H1 (cell line): ENCODE data around the gene PALD1. TPM values are rescaled to one million over a fixed set of nuclear protein-coding genes. Genes with fewer than 3 reads are reported as not detected.

ENCODE experiments used
- CTCF ChIA-PET: fragments of 300-600 bp; sonication (Branson Sonifier 250); formaldehyde crosslinking; loops from one replicate; lab custom pipeline; 2021; ENCODE audit not compliant: partially characterized antibody; lab: Charles Lee
- POLR2A ChIA-PET: fragments of 300-600 bp; sonication (Branson Sonifier 250); formaldehyde crosslinking; loops from one replicate; lab custom pipeline; 2021; ENCODE audit warnings: inconsistent platforms; ENCODE audit not compliant: partially characterized antibody; lab: Charles Lee
- DNase-seq, 2 experiments: peaks; one replicate each; pipeline versions ENCODE4 v3.0.0 to v3.0.0-alpha.2; 2010 to 2022; ENCODE audit warnings: low spot score in 2 of 2, low read depth in 1 of 2, mixed read lengths in 1 of 2
- FAIRE-seq: peaks from 2 replicates; lab custom pipeline; 2011; peaks lifted over from hg19 to GRCh38; lab: Jason Lieb, UNC
- H2AFZ ChIP-seq: 2 replicates; pipeline ENCODE4 v1.8.1; 2012; ENCODE audit warnings: low read length, inconsistent platforms
- H2AK5ac ChIP-seq: 2 replicates; pipeline ENCODE4 v1.6.1; 2013; ENCODE audit warnings: low read depth, low read length
- H2BK120ac ChIP-seq: replicated peaks from 2 replicates; pipeline ENCODE3; 2013; ENCODE audit warnings: low read depth, low read length, inconsistent platforms
- H2BK12ac ChIP-seq: 2 replicates; pipeline ENCODE4 v1.6.1; 2013; ENCODE audit warnings: low read depth, low read length
- H2BK15ac ChIP-seq: 2 replicates; pipeline ENCODE4 v1.6.1; 2013; ENCODE audit warnings: low read length
- H2BK20ac ChIP-seq: 2 replicates; pipeline ENCODE4 v1.6.1; 2013; ENCODE audit warnings: low read length
- H2BK5ac ChIP-seq: 2 replicates; pipeline ENCODE4 v1.6.1; 2013; ENCODE audit warnings: low read depth, low read length
- H3K14ac ChIP-seq: 2 replicates; pipeline ENCODE4 v1.6.1; 2013; ENCODE audit warnings: inconsistent platforms; ENCODE audit not compliant: insufficient read length
- H3K18ac ChIP-seq: 2 replicates; pipeline ENCODE4 v1.6.1; 2013; ENCODE audit warnings: low read length; ENCODE audit errors: extremely low read depth
- H3K23ac ChIP-seq: 2 replicates; pipeline ENCODE4 v1.6.1; 2013; ENCODE audit warnings: inconsistent platforms; ENCODE audit not compliant: insufficient read length
- H3K23me2 ChIP-seq: 2 replicates; pipeline ENCODE4 v1.6.1; 2013; ENCODE audit warnings: low read depth, low read length
- H3K27ac ChIP-seq: 2 replicates; pipeline ENCODE4 v1.6.1; 2011; ENCODE audit warnings: low read depth, low read length, inconsistent platforms
- H3K27me3 ChIP-seq, 4 experiments: replicated peaks in 1 of 4; 1 replicate in 1 of 4; 2 replicates in 3 of 4; pipeline versions ENCODE4 v1.6.1 to v1.8.1; 2011 to 2013; ENCODE audit warnings: low read length in 3 of 4, mild to moderate bottlenecking in 3 of 4, inconsistent platforms in 2 of 4, mixed read lengths in 2 of 4, moderate library complexity in 1 of 4; ENCODE audit not compliant: control insufficient read depth in 3 of 4, insufficient read depth in 3 of 4; ENCODE audit errors: extremely low read depth in 1 of 4
- H3K36me3 ChIP-seq, 4 experiments: 2 replicates each; pipeline versions ENCODE4 v1.6.1 to v1.8.1; 2011 to 2013; ENCODE audit warnings: mild to moderate bottlenecking in 4 of 4, low read length in 3 of 4, moderate library complexity in 2 of 4, control low read depth in 1 of 4, inconsistent platforms in 1 of 4; ENCODE audit not compliant: insufficient read depth in 4 of 4, control insufficient read depth in 2 of 4
- H3K4ac ChIP-seq: replicated peaks from 2 replicates; pipeline ENCODE3; 2013; ENCODE audit warnings: low read length, low read depth, mixed read lengths, inconsistent platforms; ENCODE audit not compliant: insufficient read length
- H3K4me1 ChIP-seq, 4 experiments: replicated peaks in 1 of 4; 1 replicate in 1 of 4; 2 replicates in 3 of 4; pipeline versions ENCODE4 v1.6.1 to v1.8.1; 2011 to 2013; ENCODE audit warnings: low read length in 3 of 4, inconsistent platforms in 2 of 4, mixed read lengths in 1 of 4; ENCODE audit not compliant: insufficient read depth in 4 of 4, control insufficient read depth in 3 of 4
- H3K4me2 ChIP-seq, 2 experiments: 2 replicates each; pipeline versions ENCODE4 v1.6.1 to v1.8.1; 2011 to 2013; ENCODE audit warnings: low read depth in 2 of 2, low read length in 2 of 2, control low read depth in 1 of 2, inconsistent platforms in 1 of 2, mild to moderate bottlenecking in 1 of 2; ENCODE audit not compliant: insufficient read depth in 1 of 2
- H3K4me3 ChIP-seq, 4 experiments: fragments of 200-600, 300-600 bp in 1 of 4; sonication (generic), shearing (Covaris generic), sonication (Bioruptor Twin) in 1 of 4; 2 replicates each; pipeline versions ENCODE4 v1.5.1 to v1.8.1; 2011 to 2016; ENCODE audit warnings: low read length in 4 of 4, low read depth in 3 of 4, control low read depth in 2 of 4, inconsistent platforms in 2 of 4, mild to moderate bottlenecking in 2 of 4, mixed read lengths in 1 of 4, moderate library complexity in 1 of 4; ENCODE audit not compliant: insufficient read depth in 2 of 4; ENCODE audit errors: extremely low read depth in 1 of 4
- H3K56ac ChIP-seq: replicated peaks from 2 replicates; pipeline ENCODE3; 2013; ENCODE audit warnings: low read depth, mild to moderate bottlenecking, mixed read lengths, low read length, inconsistent platforms; ENCODE audit not compliant: insufficient read length
- H3K79me1 ChIP-seq: 2 replicates; pipeline ENCODE4 v1.6.1; 2013; ENCODE audit warnings: low read depth, low read length, control low read depth
- H3K79me2 ChIP-seq, 2 experiments: 2 replicates each; pipeline versions ENCODE4 v1.6.1 to v1.8.1; 2012 to 2013; ENCODE audit warnings: low read length in 2 of 2, mild to moderate bottlenecking in 2 of 2, inconsistent platforms in 1 of 2; ENCODE audit not compliant: insufficient read depth in 2 of 2, control insufficient read depth in 1 of 2
- H3K9ac ChIP-seq, 4 experiments: replicated peaks in 1 of 4; 1 replicate in 1 of 4; 2 replicates in 3 of 4; pipeline versions ENCODE4 v1.6.1 to v1.8.1; 2011 to 2013; ENCODE audit warnings: low read depth in 3 of 4, low read length in 3 of 4, control low read depth in 2 of 4, mild to moderate bottlenecking in 2 of 4, moderate library complexity in 2 of 4, inconsistent platforms in 1 of 4; ENCODE audit errors: extremely low read depth in 1 of 4
- H3K9me3 ChIP-seq, 2 experiments: 2 replicates each; pipeline versions ENCODE4 v1.6.1 to v1.8.1; 2012 to 2013; ENCODE audit warnings: mild to moderate bottlenecking in 2 of 2, moderate library complexity in 2 of 2, control low read depth in 1 of 2, inconsistent platforms in 1 of 2, low read depth in 1 of 2, low read length in 1 of 2, mixed read lengths in 1 of 2; ENCODE audit not compliant: insufficient read depth in 2 of 2
- H4K20me1 ChIP-seq, 2 experiments: replicated peaks in 1 of 2; 2 replicates each; pipeline versions ENCODE3 to v1.8.1; 2011 to 2013; ENCODE audit warnings: inconsistent platforms in 2 of 2, low read length in 2 of 2, mild to moderate bottlenecking in 1 of 2; ENCODE audit not compliant: insufficient read depth in 2 of 2, control insufficient read depth in 1 of 2
- H4K5ac ChIP-seq: 2 replicates; pipeline ENCODE4 v1.6.1; 2013; ENCODE audit warnings: low read length, low read depth, mixed read lengths, inconsistent platforms; ENCODE audit not compliant: insufficient read length
- H4K8ac ChIP-seq: 2 replicates; pipeline ENCODE4 v1.8.0; 2013; ENCODE audit warnings: mild to moderate bottlenecking, moderate library complexity, low read length, inconsistent platforms; ENCODE audit not compliant: insufficient read depth; ENCODE audit errors: extremely low read depth
- H4K91ac ChIP-seq: replicated peaks from 2 replicates; pipeline ENCODE3; 2013; ENCODE audit warnings: low read length, mixed read lengths, inconsistent platforms; ENCODE audit not compliant: insufficient read length
- BACH1 ChIP-seq: IDR thresholded peaks from 2 replicates; pipeline ENCODE4 v1.6.1; 2012; ENCODE audit warnings: low read length, improper control_type of control experiment
- HDAC2 ChIP-seq, 2 experiments: fragments of 300-600 bp in 1 of 2; sonication (generic) in 1 of 2; IDR thresholded peaks; 2 replicates each; pipeline ENCODE4 v1.6.1; 2011 to 2012; ENCODE audit warnings: low read depth in 2 of 2, low read length in 2 of 2, mild to moderate bottlenecking in 2 of 2, moderate library complexity in 2 of 2, borderline replicate concordance in 1 of 2, inconsistent platforms in 1 of 2
- KDM1A ChIP-seq: fragments of 200-600, 300-600 bp; sonication (generic); IDR thresholded peaks from 2 replicates; pipeline ENCODE4 v1.7.1; 2016; ENCODE audit warnings: mild to moderate bottlenecking, low read length, borderline replicate concordance
- SIRT6 ChIP-seq: IDR thresholded peaks from one replicate; pipeline ENCODE4 v1.7.1; 2012; ENCODE audit warnings: low read length, inconsistent platforms
- TAF1 ChIP-seq: IDR thresholded peaks from 2 replicates; pipeline ENCODE4 v1.6.1; 2011; ENCODE audit warnings: mild to moderate bottlenecking, low read depth, low read length
- TBP ChIP-seq: IDR thresholded peaks from 2 replicates; pipeline ENCODE4 v1.6.1; 2011; ENCODE audit warnings: low read depth, low read length, improper control_type of control experiment
- WGBS, 2 experiments: shearing (Covaris generic) in 1 of 2; methylation state at CpG; one replicate each; pipeline versions ENCODE4 v1.1.6 to v1.1.7; 2013 to 2015; ENCODE audit warnings: low lambda C conversion rate in 2 of 2, mixed read lengths in 2 of 2, inconsistent platforms in 1 of 2, low coverage in 1 of 2, missing lambda C conversion rate in 1 of 2; ENCODE audit not compliant: insufficient replicate concordance in 2 of 2, insufficient coverage in 1 of 2, insufficient read length in 1 of 2; ENCODE audit errors: extremely low coverage in 1 of 2, missing lambda C conversion rate in 1 of 2; 5-methylcytosine and 5-hydroxymethylcytosine counted together
- polyA plus RNA-seq, 7 experiments: library from polyadenylated mRNA; depleted of rRNA in 3 of 7; stranded (reverse) in 5 of 7; unstranded in 2 of 7; fragments of >200 nt in 5 of 7; fragments of 200-250 nt in 2 of 7; gene quantifications; 1 replicate in 5 of 7; 2 replicates in 1 of 7; 4 replicates in 1 of 7; pipeline versions ENCODE4 v1.2.1 to v1.2.3, GENCODE V29; 2011 to 2013; ENCODE audit warnings: missing spikeins in 2 of 7, mixed read lengths in 2 of 7
- total RNA-seq: library from RNA; stranded (reverse); fragmentation: NEBNext Ultra II Directional; extraction: Animal tissue kit (Norgen Biotek cat#: 25700); gene quantifications from 2 replicates; pipeline ENCODE4 v1.2.1, GENCODE V29; 2021

Gene PALD1
- total and polyA plus RNA-seq, 2 of the 8 experiments (the other 6 are each of a cell fraction or from before 2014, with no cell fraction given): 13.3 to 32.8 TPM

- peak overlapping the region; percentile 68; the same call in 1 of the 2 replicates for H2BK12ac ChIP-seq
- WGBS, 2 experiments: 81% methylated on average over 10 of the region's 10 CpGs; no CpG with 5 or more reads in 1 of the 2 experiments
- H4K91ac ChIP-seq: no peak overlapping the region
- FAIRE-seq (no peak), DNase-seq (no peak)
- no peak overlapping the region for H4K5ac ChIP-seq
- POLR2A ChIA-PET: interaction anchor here (0.7 to 1.7 kb wide), 6 partner anchors 8 to 134 kb away, joined by 3 to 6 read pairs (median 3); no protein-coding TSS in a partner anchor
- no peaks in the 10 kb centered on the region for H3K27me3 ChIP-seq
- H3K14ac ChIP-seq: no peak overlapping the region
- H3K4me1 ChIP-seq: peaks cover 4 to 19% (median 8%) of the 10 kb centered on the region in 4 experiments
- H2BK20ac ChIP-seq: 0 out of 2 replicates have a peak overlapping the region, but pooled peaks have one; percentile 80
- peak overlapping the region; percentile 7; the same call in 1 of the 2 replicates for H2AK5ac ChIP-seq
- H3K23me2 ChIP-seq: no peaks in the 10 kb centered on the region; the same call in 1 of the 2 replicates
- H3K9ac ChIP-seq: no peak overlapping the region
- no peak overlapping the region for H3K4me3 ChIP-seq
- no peak overlapping the region for H2BK5ac ChIP-seq
- H3K56ac ChIP-seq: no peak overlapping the region
- H3K4ac ChIP-seq: no peak overlapping the region
- no peak overlapping the region for H2AFZ ChIP-seq
- no peak overlapping the region for H3K4me2 ChIP-seq
- no peak overlapping the region; the same call in 1 of the 2 replicates for H3K18ac ChIP-seq
- H3K79me2 ChIP-seq: peaks cover 0 to 30% of the 10 kb centered on the region in 2 experiments; a peak in 2 of 4 replicates
- H2BK120ac ChIP-seq: no peak overlapping the region
- peak overlapping the region; percentile 81 for H2BK15ac ChIP-seq
- no peak overlapping the region for H3K23ac ChIP-seq
- H3K79me1 ChIP-seq: peaks cover 3% of the 10 kb centered on the region; the same call in 1 of the 2 replicates
- H3K36me3 ChIP-seq: no peaks in the 10 kb centered on the region
- no peak overlapping the region; the same call in 1 of the 2 replicates for H4K8ac ChIP-seq
- peaks cover 0 to 8% of the 10 kb centered on the region in 2 experiments for H4K20me1 ChIP-seq
- no peak overlapping the region for H3K27ac ChIP-seq
- no peaks in the 10 kb centered on the region for H3K9me3 ChIP-seq
- CTCF ChIA-PET: interaction anchor here (0.7 to 2.3 kb wide), 14 partner anchors 9 to 984 kb away, joined by 3 to 14 read pairs (median 4); partner anchors contain the start of gene PALD1
- TF ChIP-seq TBP (no peak), HDAC2 (IDR thresholded peaks at IDR 0.05; ENCODE audit: borderline replicate concordance in 1 of 2, low read depth in 2 of 2, low read length in 2 of 2) (peak in 1 of 2 experiments; percentile 94; a peak in 1 of 4 replicates), BACH1 (no peak), SIRT6 (no peak), TAF1 (0 out of 2 replicates have a peak, but pooled peaks have one; percentile 36), KDM1A (peak; percentile 98)
Measured at GRCh38 chr10:70498970-70499835, 20.6 kb downstream of the PALD1 start.
